ELR (cell line): ENCODE measurements around the gene KLHDC7B.

Experiments used
- DNase-seq: peaks from one replicate; pipeline ENCODE4 v3.0.0-alpha.2; 2015; ENCODE audit warnings: low read depth

The KLHDC7B gene

GRCh38 chr22:50573491-50574382 is 28.0 kb downstream of the KLHDC7B start:
- DNase-seq: no peak

- DNase-seq: no peak
Observed at GRCh38 chr22:50574383-50574755, 28.7 kb downstream of the KLHDC7B start.

GRCh38 chr22:50575426-50575941 is 29.8 kb downstream of the KLHDC7B start:
- no peak for DNase-seq

GRCh38 chr22:50576070-50576469 is 30.4 kb downstream of the KLHDC7B start:
- peak; percentile 75 for DNase-seq

- DNase-seq: no peak
Observed at GRCh38 chr22:50576806-50577696, 31.4 kb downstream of the KLHDC7B start.

GRCh38 chr22:50577697-50577986 is 31.9 kb downstream of the KLHDC7B start:
- no peak for DNase-seq

GRCh38 chr22:50577987-50578775 is 32.5 kb downstream of the KLHDC7B start, which contains the start of gene CPT1B:
Gene CPT1B, minus strand, starts transcription at chr22:50578427. Its CDS starts 512 bp downstream, at chr22:50577915.
- no peak for DNase-seq

- DNase-seq: no peak
Observed at GRCh38 chr22:50578776-50579310, 33.1 kb downstream of the KLHDC7B start.

- DNase-seq: no peak
Observed at GRCh38 chr22:50579752-50580151, 34.1 kb downstream of the KLHDC7B start.

GRCh38 chr22:50581031-50581949 is 35.6 kb downstream of the KLHDC7B start:
- DNase-seq: no peak

GRCh38 chr22:50581950-50582492 is 36.3 kb downstream of the KLHDC7B start:
- peak; percentile 29 for DNase-seq

GRCh38 chr22:50582493-50583293 is 37.0 kb downstream of the KLHDC7B start, which contains the start of gene CHKB:
Gene CHKB, minus strand, starts transcription at chr22:50582849. Its CDS starts 68 bp downstream, at chr22:50582781.
- peak; percentile 99 for DNase-seq

GRCh38 chr22:50583294-50583861 is 37.7 kb downstream of the KLHDC7B start:
- DNase-seq: no peak

GRCh38 chr22:50584106-50585096 is 38.7 kb downstream of the KLHDC7B start:
- DNase-seq: no peak

- no peak for DNase-seq
Observed at GRCh38 chr22:50585238-50585637, 39.5 kb downstream of the KLHDC7B start.

GRCh38 chr22:50585781-50586180 is 40.1 kb downstream of the KLHDC7B start:
- no peak for DNase-seq

- DNase-seq: no peak
Observed at GRCh38 chr22:50586416-50586815, 40.7 kb downstream of the KLHDC7B start.

GRCh38 chr22:50587407-50587806 is 41.7 kb downstream of the KLHDC7B start:
- no peak for DNase-seq
